NCI-H510A (cell line): ENCODE measurements around the gene XG.
"Not testable (repeated sequence)": the region's sequence is repeated elsewhere in the genome, so short reads cannot be mapped to it uniquely, and the experiment has no call there.

Source experiments
- DNase-seq: peaks from one replicate; lab custom pipeline; 2025; lab: John Stamatoyannopoulos, UW

XG gene

GRCh38 chrX:2751874-2752300, at the start of gene XG:
Gene XG, plus strand, starts transcription at chrX:2752040. Its CDS starts 235 bp downstream, at chrX:2752275.
- DNase-seq, result not testable (repeated sequence)

DNA sequence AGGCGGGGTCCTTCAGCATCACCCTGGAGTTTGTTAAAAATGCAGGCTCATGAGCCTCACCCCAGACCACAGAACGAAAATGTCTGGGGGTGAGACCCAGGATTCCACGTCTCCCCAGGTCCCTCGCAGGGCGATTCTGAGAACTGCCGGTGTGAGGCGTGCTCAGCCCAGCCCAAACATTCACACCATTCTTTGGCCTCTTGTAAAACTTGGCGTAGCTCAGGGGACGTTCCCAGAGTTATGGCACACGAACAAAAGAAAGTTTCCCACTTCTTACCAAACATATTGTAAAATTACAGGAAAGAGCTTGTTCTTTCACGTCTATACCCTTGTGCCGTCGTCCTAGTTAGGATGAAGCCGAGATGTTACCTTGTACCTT, 47.9 kb upstream of the XG start:
- DNase-seq, result no peak

DNA sequence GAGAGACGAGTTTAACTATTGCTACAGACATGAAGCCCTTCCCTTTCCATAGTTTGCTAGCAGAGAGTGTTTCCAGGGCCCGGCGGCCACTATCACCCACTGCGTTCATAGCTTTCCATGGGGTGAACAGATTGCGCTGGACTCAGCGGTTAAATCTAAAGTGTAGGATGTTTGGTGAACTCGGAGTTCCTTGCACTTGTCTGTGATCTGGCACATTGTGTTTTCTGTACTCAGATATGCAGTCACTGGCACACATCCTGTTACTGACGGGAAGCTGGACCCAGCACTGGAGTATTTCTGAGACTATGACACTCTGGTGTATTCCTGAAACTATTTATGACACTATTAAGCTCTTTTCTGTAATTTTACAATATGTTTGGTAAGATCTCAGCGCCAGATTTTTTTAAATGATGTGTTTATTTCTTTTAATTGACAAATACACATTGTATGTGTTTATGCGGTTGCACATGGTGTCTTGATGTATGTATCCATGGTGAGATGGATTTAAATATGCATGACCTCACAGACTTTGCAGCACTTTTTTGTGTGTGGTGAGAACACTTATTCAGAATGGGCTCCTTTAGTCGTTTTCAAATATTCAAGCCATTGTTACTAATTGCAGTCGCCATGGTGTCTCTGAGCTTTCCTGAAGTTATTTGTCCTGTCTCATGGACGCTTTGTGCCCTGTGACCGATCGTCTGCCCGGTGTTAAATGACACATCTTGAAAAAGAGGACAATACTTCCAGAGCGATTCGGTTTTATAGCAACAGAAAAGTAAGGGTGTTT, 46.6 kb upstream of the XG start:
- no peak for DNase-seq

DNA sequence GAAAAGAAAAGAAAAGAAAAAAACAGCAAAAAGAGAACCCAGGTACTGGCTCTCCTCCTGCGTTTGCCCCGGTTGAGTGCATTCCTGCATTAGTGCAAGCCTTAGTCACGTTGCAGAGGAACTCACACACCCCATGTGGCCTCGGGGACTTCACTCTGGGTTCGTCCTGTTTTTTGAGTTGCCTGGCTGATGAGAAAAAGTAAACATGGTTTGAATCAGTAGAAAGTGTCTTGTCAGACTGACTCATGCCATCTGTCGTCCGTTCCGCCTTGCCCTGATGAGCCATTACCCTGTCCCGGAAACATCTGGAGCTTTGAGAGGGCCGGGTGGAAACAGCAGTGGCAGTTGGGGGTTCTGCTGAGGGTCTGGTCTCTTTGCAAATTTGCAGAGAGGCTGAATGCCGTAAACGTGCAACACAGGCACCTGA, 44.5 kb upstream of the XG start:
- DNase-seq, result no peak

- no peak for DNase-seq
Measured at GRCh38 chrX:2708021-2708420, 43.8 kb upstream of the XG start.

DNA sequence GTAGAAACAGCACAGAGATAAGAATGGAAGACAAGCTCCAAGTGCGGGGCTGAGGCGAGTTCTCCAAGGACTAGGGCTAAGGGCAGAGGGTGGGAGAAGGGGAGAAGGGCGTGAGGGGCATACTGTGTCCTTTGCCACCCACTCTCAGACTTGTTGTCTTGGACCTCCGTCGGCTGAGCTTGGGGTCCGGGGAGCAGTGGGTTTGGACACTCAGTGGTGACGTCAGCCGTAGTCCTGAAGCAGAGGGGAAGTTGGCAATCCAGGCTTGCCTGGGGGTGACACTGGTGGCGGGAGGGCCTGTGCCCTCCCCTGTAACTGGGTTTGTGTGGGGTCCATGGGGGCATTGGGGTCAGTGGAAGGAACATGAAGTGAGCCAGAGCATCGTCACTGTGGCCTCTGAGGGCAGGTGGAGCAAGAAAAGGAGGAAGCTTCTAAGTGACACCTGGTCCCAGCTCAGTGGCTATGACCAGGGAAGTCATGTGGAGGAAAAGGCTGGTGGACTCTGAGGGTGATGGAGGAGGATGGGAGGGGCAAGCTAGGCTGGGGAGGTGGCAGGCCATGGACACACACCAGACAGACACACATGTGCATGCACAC, 43.1 kb upstream of the XG start:
- no peak for DNase-seq

DNA sequence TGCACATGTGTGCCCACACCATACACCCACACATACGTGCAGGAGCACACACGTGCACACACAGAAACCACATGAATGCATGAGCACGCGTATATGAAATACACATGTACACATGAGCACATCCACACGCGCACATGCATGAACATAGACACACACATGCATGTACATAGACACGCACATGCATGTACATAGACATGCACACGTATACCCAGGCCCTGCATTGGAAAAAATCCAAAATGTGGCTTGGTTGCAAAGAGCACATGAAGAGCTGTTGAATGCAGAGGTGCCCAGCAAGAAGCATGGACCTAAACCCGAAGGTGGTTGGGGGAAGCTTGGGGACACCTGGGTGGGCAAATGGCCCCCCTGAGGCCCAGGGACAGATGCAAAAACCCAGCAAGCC, 42.3 kb upstream of the XG start:
- DNase-seq, result no peak

- no peak for DNase-seq
Measured at GRCh38 chrX:2710041-2710840, 41.6 kb upstream of the XG start.

DNA sequence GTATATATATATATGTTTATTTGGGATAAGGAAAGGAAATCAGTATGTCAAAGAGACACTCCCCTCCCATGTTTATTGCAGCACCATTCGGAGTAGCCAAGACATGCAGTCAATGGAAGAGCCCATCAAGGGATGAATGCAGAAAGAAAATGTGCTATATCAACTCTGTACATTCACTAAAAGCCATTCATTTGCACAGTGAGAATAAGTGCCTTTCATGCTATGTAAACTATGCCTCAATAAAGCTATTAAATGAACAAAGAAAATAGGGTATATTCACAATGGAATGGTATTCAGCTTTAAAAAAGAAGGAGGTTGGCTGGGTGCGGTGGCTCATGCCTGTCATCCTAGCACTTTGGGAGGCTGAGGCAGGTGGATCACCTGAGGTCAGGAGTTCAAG, 40.4 kb upstream of the XG start:
- no peak for DNase-seq

DNA sequence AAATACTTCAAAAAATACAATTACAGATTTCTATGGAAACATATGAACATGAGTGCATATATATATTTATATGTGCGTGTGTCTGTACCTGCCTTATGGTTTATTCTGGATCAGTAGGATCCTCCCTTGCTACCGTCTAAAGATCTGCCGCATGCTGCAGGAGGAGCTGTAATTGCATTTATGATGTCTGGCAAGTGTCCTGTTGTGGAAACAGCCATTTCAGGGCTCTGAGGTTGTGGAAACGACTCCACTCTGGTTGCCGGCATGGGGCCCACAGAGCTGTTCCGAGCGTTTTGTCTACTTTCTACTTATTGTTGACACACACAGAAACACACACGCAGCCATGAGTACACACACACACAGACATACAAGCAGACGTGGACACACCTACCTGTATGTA, 39.4 kb upstream of the XG start:
- no peak for DNase-seq

DNA sequence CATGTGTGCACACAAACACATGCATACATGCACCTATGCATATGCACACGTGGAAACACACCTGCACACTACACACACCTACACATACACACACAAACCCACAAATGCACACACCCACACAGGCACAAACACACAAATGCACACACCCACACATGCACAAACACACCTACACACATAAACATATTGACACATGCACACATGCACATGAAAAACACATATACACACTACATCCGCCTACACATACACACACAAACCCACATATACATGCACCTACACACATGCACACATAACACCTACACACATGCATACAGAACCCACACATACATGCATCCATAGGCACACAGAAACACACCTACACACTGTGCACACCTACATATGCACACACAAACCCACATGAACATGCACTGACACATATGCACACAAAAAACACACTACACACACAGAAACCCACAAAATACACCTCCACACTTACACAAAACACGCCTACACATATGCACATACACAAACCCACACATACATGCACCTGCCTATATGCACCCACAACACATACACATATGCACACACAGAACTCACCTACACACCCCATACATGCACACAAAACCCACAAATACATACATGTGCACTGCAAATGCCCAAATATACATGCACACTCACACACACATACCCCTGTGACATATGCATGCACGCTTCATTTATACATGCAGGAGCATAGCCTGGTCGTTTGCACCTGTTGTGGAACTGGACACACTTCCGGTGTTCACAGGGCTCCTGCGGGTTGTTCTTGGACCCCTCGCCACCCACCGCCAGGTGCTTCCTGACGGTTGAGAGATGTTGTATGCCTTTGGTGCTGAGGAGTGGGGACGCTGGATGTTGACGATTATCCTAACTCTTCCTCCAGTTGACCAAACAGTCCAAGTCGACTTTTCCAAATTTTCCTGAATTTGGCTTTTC, 38.7 kb upstream of the XG start:
- DNase-seq, result no peak

DNA sequence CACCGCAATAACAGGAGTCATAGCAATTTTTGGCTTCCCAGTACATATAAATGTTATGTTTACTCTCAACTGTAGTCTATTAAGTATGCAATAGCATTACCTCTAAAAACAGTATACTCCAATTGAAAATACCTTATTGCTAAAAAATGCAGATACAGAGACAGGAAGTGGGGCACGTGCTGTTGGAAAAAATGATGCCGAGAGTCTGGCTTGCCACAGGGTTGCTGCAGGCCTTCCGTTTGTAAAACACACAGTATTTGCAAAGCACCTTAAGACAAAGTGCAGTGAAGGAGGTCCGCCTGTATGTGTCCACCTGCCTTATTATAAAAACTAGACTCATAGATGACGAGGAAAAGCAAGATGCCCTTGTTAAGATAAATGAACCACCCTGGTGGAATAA, 37.3 kb upstream of the XG start:
- no peak for DNase-seq

- DNase-seq, result no peak
Measured at GRCh38 chrX:2715066-2715600, 36.7 kb upstream of the XG start.

DNA sequence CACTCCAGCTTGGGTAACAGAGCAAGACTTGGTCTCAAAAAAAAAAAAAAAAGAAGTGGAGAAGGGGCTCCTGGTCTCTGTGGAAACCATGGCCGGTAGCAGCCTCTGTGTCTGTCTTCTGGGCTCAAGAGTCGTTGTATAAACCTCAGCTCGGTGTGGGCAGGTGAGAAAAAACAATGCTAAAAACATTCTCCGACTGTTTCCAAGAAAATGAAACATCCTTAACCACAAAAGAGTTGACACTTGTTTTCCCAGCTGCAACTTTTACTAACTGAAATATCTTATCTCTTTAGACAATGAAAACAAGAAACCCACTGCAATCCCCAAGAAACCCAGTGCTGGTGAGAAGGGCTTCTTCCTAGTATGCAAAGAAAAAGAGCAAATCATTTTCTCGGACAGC, 34.5 kb upstream of the XG start:
- no peak for DNase-seq

- DNase-seq, result no peak
Measured at GRCh38 chrX:2718821-2719220, 33.0 kb upstream of the XG start.

DNA sequence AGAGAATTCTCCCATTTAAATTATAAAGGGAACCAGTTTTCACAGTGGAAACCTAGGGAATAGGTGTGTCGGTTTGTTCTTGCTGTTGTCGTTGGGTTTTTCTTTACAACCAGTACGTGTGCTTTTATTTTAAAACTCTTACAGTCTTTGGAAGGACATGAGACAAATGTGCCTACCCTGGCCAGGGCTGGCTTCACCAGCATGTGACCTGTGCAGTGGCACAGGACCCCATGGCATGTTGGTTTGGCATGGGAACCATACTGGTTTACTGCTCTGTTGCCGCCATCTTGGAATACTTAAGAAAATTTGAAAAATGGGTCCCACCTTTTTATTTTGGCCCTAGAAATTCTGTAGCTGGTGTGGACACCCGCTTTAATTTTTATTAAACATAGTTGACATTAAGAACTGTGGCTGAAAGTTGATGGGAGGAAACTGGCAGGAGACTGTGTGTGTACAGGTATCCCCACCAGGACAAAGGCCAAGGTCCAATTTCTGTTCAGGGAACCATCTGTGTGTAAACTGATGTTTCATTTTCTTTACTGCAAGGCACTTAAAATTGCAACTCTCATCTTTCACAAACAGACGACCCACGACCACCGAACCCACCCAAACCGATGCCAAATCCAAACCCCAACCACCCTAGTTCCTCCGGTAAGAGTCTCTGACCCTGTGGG, 31.9 kb upstream of the XG start:
- DNase-seq, result no peak

GRCh38 chrX:2723286-2723879, 28.5 kb upstream of the XG start:
- DNase-seq, result no peak

DNA sequence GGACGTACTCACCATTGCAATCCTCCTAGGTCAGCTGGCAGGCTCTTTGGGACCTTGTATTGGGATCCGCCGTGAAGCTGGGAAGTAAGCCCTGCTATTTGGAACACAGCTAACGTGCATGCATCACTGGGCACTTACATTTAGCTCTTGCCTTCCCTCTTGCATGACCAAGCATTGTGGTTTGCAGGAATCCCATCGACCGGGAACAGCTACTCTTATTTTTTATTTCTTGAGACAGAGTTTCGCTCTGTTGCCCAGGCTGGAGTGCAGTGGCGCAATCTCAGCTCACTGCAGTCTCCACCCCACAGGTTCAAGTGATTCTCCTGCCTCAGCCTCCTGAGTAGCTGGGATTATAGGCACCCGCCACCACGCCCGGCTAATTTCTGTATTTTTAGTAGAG, 24.6 kb upstream of the XG start:
- not testable (repeated sequence) for DNase-seq

- DNase-seq, result no peak
Measured at GRCh38 chrX:2732076-2732475, 19.8 kb upstream of the XG start.

DNA sequence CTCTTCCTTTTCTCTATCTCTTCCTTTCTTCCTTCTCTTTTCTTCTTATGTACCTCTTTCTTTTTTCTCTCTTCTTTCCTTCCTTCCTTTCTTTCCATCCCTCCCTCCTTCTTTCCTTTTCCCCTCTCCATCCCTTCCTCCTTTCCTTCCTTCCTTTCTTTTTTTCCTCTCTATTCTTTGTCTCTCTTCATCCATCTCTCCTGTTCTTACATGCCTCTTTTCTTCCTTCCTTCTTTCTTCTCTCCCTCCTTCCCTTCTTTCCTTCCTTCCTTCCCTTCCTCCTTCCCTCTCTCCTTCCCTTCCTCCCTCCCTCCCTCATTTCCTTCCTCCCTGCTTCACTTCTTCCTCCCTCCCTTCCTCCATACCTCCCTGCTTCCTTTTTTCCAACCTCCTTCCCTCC, 19.2 kb upstream of the XG start:
- no peak for DNase-seq

DNA sequence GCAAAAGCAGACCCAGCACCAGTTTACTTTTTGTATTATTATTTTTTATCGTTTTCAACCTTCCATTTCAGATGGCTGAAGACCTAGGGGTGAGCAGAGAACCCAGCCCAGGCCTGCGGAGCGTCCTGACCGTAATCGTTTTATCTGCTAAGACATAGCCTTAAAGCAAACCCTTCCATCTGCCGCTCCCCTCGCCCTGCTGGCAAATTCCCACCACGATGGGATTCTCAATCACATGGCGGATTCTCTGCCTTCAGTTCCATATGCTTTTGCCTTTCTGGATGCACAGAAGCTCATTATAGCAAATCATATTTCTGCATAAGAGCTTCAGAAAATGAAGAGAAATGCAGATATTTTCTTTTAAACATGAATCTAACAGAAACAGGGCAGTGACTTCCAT, 18.6 kb upstream of the XG start:
- no peak for DNase-seq
